HG03135 (cell line): ENCODE results near the gene RERE.
A peak's percentile ranks its signal among the peaks of the same experiment; 100 is the strongest.

Experiments
- ATAC-seq: cut with Tn5 transposase; IDR thresholded peaks from one replicate; pipeline ENCODE4 v1.9.1; 2021; ENCODE audit warnings: mild to moderate bottlenecking, moderate library complexity; ENCODE audit not compliant: unreplicated experiment

The RERE gene

DNA sequence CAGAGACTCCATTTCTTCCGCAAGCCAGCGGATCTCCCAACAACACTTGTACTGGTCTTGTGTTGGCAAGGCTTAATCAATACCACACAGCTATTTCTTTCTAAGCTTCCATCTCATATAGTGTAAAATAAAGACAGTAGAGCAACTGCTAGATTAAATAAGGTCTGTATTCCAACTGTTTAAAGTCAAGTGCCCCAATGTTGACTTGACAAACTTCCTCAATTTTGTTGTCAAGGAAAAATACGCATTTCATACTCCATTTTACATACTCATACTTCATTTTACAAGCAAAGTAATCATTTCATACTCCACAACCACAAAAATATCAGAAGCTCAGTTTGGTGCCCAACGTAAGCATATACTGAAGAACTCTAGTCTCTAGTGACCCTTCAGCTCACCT, 143.0 kb downstream of the RERE start:
- ATAC-seq: no peak

DNA sequence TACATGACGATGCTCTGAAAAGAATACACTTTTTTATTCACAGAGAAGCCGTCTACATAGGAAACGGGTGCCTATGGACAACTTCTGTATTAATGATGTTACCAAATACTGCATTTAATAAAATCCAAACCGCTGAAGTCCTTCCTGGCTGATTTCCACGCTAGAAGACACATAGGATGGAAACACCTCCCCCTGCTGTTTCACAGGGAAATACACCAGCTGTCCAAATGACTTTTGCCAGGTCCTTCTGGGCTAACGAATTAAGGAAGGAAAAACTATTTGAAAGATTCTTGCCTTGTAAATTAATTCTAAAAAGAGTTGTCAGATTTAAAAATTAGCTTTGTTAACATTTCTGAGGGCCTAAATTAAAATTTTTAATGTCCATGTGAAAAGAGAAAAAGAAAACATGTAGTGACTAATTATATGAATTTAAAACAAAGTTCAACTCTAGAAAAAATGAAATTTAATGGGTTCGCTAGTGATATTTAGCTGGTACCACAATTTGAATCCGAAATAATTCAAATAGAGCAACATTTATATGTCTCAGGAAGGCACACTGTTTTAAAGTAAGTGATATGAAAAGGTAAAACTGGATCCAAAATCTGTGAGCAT, 146.0 kb downstream of the RERE start:
- no peak for ATAC-seq

DNA sequence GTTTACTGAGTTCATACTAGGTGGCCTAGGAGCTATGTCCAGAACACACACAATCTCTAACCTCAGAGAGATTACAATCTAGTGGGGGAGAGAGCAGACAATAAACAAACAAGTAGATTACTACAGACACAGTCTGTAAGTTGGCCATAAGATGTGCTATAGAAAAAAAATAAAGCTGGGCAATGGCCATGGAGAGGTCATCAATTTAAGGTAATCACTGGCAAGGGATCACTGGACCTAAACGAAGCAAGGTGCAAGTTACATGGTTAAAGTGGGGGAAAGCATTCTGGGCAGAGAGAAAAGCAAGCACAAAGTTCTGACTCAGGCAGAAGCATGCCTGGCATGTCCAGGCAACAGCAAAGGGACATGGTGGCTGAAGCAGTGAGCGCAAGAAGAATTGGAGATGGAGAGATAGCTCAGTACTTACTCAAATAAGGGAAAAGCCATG, 147.0 kb downstream of the RERE start:
- ATAC-seq: no peak

DNA sequence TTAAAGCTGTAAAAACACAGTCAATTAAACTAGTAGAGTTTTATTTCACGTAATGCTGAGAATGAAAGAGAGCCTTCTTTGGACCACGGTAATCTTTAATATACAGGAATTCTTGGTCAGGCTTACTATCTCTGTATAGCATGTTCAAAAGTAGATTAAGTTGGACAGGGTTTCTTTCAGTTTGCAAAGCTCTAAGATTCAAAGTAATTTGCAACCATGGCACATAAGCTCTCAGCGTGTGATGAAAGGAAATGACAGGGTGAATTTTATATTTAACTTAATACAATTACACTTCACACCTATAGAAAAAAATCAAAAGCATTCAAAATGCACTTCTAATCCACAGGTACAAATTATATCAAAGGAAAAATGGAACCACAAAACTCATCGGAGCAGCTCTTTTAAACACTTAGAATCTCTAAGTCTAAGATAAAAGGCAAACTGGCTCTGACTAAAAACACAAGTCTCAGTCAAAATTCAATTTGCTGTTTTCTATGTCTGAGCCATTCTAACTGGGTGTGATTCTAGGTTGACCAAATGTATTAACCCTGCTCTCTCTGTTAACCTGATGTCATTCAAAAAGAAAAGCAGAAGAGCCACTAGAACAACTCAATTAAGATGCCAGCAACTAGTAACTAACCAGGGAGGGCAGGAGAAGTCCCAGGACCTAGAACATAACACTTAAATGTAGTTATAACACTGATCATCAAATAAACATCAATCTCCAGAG, 147.7 kb downstream of the RERE start:
- no peak for ATAC-seq

DNA sequence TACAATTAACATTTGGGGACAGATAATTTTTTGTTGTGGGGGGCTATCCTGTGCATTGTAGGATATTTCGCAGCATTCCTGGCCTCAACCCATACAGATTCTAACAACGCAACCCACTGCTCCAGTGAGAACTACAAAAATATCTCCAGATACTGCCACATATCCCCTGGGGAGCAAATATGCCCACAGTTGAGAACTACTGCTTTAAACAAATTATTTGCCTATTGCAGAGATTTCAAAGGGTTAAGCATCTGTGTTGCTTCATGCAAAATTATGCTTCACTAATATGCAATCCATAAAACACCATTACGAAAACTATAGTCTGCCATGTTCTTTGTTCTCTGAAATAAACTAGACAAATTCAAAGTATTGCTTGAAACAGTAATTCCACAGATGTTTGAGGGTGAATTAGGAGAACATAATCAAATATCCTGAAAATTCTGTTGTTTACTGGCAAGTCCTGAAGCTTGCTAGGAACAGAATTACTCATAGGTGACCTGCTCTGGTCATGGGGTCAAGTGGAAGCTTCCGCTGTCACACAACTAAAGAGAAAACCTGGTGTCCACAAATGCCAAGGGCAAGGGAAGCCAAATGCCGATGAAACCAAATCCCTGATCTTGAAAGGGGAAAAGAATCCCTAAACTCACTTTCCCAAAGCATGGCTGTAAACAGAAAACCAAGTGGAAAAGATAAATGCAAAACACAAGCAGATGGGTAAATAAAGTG, 149.4 kb downstream of the RERE start:
- ATAC-seq: no peak

DNA sequence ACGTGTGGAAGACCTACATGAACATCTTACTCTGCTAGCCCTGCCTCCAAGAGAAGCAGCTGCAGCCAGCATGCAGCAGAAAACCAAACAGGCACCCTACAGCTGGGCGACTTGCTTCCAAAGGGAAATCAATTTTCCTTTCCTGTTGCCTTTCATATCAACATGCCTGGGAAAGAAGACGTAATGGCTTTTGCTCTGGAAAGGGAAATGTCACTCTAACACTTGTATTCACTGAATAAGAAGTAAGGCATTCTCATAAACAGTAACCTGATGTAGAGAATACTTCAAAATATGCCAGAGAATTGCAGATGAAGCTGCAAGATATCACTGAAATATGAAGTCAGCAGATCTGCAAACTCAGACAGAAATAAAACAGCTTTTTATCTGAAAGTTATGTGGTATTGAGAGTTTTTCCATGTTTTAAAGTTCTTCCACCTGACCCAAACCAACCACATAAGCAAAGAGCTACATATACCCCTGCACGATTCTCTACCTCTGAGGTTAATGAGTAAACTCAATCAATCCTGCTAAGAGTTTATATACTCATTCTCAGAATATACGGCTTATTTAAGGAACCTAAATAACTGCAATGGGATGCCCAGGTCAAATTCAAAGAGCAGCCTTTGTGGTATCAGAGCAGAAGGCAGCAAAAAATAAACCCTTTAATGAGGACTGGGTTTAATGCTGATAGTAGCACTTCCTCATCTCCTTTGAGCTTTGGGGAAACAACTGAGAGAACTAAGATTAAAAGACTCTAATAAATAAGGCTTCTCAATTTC, 150.9 kb downstream of the RERE start:
- no peak for ATAC-seq

DNA sequence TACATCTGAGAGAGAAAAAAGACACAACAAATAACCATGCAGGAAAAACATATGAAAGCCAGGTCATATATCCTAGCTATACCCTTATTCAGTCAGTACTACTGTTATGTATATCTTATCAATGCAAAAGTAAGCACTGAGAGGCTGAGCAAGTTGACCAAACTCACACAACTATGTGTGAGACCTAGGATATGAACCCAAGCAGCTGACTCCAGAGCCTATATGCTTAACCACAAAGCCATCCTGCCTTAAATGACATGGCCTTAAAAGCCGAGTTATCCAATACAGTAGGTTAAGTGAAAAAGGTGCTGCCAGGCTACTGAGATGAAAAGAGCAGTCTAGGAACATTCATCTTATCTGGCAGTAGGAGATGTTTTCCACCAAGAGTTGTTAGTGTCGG, 151.6 kb downstream of the RERE start:
- no peak for ATAC-seq

DNA sequence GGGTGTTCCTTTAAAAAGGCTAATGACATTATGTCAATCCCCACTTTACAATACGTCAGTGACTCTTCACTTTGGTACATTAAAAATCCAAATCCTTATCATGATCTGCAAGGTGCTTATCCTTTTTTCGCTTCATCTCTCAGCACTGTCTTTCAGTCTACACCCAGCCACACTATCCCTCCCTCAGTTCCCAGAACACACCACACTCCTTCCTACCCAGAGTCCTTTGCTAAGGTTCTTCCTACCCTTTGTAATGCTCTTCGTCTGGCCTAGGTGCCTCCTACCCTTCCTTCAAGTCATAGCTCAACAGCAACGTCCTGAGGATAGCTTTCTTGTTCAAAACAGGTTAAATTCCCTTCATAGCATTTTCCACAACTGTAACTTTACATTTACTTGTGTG, 152.6 kb downstream of the RERE start:
- no peak for ATAC-seq

DNA sequence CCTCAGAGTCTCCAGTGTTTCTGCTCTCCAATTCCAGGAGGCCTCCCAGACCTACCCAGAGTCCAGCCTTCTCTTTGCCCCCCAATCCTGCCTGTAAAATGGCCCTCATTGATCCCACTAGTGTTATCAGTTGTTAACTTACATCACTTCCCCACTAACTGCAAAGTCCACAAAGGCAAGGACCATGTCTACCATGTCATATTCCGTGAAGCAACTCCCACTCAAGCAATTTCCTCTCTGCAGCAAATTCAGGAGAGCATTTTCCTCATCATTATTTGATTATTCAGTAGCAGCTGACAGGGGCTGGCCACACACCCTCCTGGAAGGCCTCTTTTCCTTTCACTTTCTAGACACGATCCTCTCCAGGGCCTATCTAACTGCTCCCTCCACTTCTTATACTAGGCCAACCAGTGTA, 153.5 kb downstream of the RERE start:
- ATAC-seq: peak; percentile 37

DNA sequence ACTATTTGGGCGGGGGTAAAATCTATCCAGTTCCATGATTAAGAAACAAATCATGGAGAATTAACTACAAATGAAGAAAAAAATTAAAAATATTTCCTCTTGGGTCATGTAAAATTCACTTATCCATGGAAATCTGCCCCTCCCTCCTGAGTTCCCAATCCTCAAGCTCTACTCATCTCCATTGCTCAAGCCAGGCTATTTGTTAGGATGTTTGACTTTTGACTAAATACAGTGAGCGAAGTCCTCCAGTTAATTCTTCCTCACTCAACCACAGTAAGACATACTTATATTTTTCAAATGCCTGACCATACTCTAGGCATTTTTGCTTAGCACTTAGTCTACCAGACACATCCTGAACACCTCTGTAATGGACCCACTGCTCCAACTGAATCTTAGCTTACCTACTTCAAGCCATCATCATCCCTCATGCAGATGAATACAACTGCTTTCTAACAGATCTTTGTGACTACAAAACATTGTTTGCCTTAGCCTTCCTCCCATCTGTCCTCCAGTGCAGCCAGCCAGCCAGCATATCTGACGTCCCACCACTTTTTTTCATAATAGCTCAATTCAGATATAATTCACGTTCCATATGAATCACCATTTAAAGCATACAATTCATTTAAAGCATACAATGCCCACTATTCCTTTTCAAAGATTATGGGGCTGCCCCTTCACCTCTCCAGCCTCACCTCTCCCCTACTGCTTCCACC, 154.2 kb downstream of the RERE start:
- no peak for ATAC-seq

DNA sequence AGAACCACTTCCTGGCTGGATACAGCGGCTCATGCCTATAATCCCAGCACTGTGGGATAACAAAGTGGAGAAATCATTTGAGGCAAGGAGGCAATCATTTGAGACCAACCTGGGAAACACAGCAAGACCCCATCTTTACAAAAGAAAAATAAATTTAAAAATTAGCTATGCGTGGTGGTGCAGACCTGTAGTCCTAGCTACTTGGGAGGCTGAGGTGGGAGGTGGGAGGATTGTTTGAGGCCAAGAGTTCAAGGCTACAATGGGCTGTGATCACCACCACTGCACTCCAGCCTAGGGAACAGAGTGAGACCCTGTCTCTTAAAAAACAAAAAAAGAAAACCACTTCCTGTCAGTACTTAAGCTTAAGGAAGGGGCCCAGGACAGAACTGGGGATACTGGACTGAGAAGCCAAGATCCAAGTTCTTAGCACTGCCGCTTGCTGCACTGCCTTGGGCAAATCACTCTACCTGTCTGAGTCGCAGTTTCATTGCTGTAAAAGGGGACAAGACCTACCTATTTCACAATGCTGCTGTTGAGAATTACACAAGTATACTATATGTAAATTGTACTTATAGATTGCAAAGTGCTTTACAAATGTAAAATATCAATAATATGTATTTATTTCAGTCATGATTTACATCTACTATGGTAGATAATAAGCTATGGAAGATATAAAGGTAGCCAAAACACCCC, 154.9 kb downstream of the RERE start:
- ATAC-seq: no peak

DNA sequence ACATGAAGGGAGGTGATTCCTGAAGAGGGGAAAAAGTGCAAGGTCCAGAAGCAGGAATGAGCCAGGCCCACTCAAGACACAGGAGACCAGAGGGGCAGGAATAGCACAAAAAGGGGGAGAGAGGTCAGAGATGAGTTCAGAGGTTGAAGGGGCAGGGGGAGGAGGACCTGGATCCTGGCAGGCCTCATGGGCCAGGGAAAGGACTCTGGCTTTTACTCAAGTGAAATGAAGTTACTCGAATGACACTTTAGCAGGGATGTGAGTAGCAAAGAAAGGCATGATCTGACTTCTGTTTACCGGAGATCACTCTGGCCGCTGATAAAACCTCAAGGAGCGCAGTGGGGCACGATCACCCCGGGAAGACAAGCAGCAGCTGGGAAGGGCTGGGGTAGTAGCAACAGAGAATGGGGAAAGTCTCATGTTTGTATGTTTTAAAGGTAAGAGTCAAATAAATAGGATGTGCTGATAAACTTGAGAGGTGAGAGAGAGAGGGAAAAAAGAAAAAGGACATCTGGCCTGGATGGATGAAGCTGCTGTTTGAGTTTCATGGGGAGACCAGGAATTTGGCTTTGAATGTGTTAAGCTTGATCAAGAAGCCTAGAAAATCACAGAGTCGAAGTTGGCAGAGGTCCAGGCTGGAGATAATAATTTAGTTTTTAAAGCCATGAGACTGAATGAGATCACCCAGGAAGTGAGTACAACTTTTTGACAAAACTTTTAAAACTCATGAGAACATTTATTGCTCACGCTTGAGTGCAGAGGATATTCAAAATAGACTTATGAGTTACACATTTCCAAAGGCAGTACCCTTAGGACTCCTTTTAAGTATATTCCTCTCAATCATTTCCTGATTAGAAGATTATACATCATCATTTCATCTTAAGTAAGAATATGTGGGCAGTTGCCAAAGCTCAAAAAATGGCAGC, 156.0 kb downstream of the RERE start:
- ATAC-seq: no peak

DNA sequence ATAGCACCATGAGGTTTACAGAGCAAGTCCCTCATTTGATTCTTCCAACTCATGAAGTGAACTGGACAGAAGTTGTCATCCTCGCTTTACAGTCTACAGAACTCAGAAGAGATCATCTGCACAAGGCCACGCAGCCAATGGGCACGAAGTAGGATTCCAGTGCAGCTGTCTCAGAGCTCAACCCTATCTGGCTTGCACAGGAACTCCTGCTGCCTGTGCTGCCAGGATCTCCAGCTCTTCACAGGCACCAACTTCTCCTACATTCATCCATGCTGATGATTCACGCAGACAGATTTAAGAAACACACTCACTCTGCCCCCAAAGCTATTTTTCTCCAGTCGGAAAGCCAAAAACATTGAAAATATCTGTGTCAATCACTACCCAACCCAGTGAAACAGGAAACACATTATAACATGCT, 157.0 kb downstream of the RERE start:
- ATAC-seq: no peak

DNA sequence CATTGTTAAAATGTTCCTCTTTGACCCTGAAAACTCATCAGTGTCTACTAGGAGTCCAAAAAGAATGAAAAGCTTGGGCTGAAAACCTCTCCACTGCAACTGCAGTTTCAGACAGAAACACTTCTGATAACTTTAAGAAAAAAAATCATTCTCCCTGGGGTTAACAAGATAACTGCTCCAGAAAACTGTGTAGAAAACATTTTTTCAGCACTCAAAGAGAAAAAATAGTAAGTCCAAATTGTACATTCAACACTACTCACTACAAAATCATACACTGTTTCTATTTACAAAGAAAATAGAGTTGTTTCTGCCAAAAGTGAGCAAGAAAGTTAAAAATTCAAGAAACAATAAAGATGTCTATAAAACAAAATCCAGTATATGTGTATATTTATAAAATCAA, 157.8 kb downstream of the RERE start:
- no peak for ATAC-seq

DNA sequence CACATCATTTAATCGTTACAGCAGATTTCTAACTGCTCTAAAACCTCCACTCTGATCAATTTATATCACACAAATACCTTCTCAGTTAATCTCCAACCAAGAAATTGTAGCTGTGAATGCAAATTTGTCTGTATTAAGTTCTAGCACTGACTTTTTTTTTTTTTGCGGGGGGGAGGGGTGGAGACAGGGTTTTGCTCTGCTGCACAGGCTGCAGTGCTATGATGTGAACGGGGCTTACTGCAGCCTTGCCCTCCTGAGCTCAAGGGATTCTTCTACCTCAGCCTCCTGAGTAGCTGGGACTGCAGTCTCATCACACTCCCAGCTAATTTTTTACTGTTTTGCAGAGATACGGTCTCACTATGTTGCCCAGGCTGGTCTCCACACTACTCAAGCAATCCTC, 163.6 kb downstream of the RERE start:
- no peak for ATAC-seq

DNA sequence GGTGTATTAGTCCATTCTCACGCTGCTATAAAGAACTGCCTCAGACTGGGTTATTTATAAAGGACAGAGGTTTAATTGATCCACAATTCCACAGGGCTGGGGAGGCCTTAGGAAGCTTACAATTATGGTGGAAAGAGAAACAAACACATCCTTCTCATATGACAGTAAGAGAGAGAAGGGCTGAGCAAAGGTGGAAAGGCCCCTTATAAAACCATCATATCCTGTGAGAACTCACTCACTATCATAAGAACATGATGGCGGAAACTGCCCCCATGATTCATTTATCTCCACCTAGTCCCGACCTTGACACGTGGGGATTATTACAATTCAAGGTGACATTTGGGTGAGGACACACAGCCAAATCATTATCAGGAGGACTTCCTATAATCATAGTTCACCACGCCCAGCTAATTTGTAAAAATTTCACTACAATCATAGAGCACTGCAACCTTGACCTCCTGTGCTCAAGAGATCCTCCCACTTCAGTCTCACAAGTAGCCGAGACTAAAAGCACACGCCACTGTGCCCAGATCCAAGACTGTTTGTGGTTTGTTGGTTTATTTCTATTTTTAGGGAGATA, 164.9 kb downstream of the RERE start:
- ATAC-seq: no peak

DNA sequence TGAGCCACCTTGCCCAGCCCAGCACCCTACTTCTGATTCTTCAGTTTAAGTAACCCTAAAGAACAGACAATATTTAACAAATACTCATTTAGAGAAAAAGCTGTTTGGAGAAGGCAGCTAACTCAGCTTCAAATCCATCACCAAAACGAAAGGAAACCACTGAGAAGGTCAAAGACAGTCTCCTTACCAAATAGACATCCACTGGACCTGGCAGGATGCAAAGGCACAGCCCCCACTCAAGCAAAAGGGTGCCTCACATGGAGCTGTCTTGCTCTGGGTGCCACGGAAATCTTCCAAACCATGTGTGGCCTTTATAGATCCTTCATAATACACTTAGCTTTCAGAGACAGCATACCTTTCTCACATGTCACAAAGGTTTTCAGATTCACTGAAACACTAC, 165.5 kb downstream of the RERE start:
- no peak for ATAC-seq

DNA sequence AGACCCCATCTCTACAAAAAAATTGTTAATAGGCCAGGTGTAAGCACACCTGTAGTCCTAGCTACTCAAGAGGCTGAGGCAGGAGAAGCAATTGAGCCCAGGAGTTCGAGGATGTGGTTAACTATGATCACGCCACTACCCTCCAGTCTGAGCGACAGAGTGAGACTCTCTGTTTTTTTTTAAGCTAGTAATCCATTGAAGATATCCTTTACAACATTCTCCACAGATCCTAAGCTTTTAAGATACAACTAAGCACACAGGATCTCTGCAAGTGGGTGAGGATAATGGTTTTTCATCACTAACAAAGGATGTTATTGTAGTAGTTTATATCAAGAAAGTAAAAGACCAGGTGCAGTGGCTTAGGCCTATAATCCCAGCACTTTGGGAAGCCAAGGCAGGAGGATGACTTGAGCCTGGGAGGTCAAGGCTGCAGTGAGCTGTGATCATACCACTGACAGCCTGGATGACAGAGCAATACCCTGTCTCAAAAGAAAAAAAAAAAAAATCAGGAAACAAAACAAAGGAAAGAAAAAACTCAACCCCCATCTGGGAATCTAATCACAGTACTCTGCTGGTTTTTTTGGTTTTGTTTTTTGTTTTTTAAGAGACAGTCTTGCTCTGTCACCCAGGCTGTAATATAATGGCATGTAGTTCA, 166.1 kb downstream of the RERE start:
- no peak for ATAC-seq
